ENCODE results near the gene CTDP1.

CTDP1 gene

DNA sequence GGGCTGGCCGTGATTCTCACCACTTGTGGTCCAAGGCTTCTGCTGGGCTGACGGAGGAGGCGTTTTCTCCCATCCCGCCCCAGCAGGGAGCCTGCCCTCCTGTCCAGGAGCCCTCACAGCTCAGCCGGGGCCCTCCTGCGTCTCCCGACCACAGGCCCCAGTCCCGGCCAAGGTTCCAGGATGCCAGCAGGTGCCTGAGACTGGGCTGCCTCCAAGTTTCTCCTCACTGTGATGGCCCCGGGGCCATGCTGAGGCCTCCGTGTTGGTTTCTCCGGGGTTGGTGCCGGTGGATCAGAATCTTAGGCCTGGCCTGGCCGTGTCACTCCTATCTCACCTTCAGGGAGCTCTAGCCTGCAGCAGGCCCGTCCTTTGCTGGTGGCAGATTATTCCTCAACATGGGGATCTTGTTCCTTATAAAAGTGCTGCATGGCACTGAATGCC is 124.0 kb downstream of the CTDP1 start:
- no peak overlapping the region for H3K4me3 ChIP-seq (ENCODE audit: low read depth, low read length)

Measured in iPS-11a (cell line).